Parathyroid adenoma (tissue), 2 donors: Measurements from ENCODE around the gene NT5DC3.

Source experiments
- H2AFZ ChIP-seq: fragments of 300-600 bp; sonication (generic); one replicate; pipeline ENCODE4 v1.7.0; 2017; ENCODE audit warnings: antibody characterized with exemption, mild to moderate bottlenecking
- H3K27ac ChIP-seq: fragments of 300-600 bp; sonication (generic); one replicate; pipeline ENCODE4 v1.7.0; 2017
- H3K27me3 ChIP-seq: fragments of 300-600 bp; sonication (generic); one replicate; pipeline ENCODE4 v1.7.0; 2017; ENCODE audit warnings: low read length; ENCODE audit not compliant: control insufficient read depth, insufficient read depth
- H3K36me3 ChIP-seq: fragments of 300-600 bp; sonication (generic); one replicate; pipeline ENCODE4 v1.7.0; 2017; ENCODE audit warnings: low read length; ENCODE audit not compliant: control insufficient read depth, insufficient read depth
- H3K4me1 ChIP-seq: fragments of 300-600 bp; sonication (generic); one replicate; pipeline ENCODE4 v1.7.0; 2017; ENCODE audit warnings: control low read depth
- H3K4me2 ChIP-seq: fragments of 300-600 bp; sonication (generic); one replicate; pipeline ENCODE4 v1.7.0; 2017; ENCODE audit warnings: low read length
- H3K4me3 ChIP-seq: fragments of 300-600 bp; sonication (generic); one replicate; pipeline ENCODE4 v1.7.0; 2017; ENCODE audit warnings: low read depth, low read length
- H3K79me2 ChIP-seq: fragments of 300-600 bp; sonication (generic); one replicate; pipeline ENCODE4 v1.7.0; 2017; ENCODE audit warnings: control low read depth
- H3K9ac ChIP-seq: fragments of 300-600 bp; sonication (generic); one replicate; pipeline ENCODE4 v1.7.0; 2017; ENCODE audit warnings: mild to moderate bottlenecking
- H3K9me3 ChIP-seq: fragments of 300-600 bp; sonication (generic); one replicate; pipeline ENCODE4 v1.7.0; 2017; ENCODE audit warnings: low read length; ENCODE audit not compliant: control insufficient read depth
- CTCF ChIP-seq: fragments of 300-600 bp; sonication (generic); IDR thresholded peaks from one replicate; pipeline ENCODE4 v1.7.0; 2017; ENCODE audit warnings: antibody characterized with exemption, mild to moderate bottlenecking
- donor health status: primary hyperparathyroidism.

The NT5DC3 gene

DNA sequence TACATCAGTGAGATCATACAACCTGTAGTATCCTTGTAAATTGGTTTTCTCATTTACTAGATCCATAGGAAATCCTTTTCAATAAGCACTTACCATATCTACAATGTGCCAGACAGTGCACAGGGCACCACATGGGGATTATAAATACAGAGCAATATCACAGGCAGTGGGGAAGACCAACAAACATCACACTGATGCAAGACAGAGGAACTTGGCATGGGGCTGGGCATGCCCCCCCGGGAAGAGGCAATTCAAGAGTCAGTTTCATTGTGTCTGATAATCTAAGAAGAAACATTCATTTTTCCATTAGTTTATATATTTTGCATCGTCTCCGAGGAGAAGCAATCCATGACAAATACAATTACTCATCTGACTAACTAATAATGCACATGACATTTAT, 16.2 kb downstream of the NT5DC3 start:
- Histone ChIP-seq H3K36me3 (no peaks in the 10 kb centered on the region), H3K79me2 (peaks cover 3% of the 10 kb centered on the region), H3K27me3 (no peaks in the 10 kb centered on the region), H3K9ac (no peak overlapping the region), H3K27ac (no peak overlapping the region), H3K9me3 (no peaks in the 10 kb centered on the region), H3K4me1 (peaks cover 3% of the 10 kb centered on the region), H3K4me3 (no peak overlapping the region), H3K4me2 (no peak overlapping the region), H2AFZ (no peak overlapping the region)
- no peak for TF ChIP-seq CTCF

GRCh38 chr12:103824290-103824689, 16.7 kb downstream of the NT5DC3 start:
- no peak overlapping the region for H3K4me3 ChIP-seq
- H3K4me1 ChIP-seq: peaks cover 3% of the 10 kb centered on the region
- no peak overlapping the region for H3K9ac ChIP-seq
- H3K27me3 ChIP-seq: no peaks in the 10 kb centered on the region
- H3K36me3 ChIP-seq: no peaks in the 10 kb centered on the region
- TF ChIP-seq CTCF: no peak
- no peaks in the 10 kb centered on the region for H3K9me3 ChIP-seq
- H3K4me2 ChIP-seq: no peak overlapping the region
- H3K27ac ChIP-seq: no peak overlapping the region
- H2AFZ ChIP-seq: no peak overlapping the region
- H3K79me2 ChIP-seq: peaks cover 3% of the 10 kb centered on the region

DNA sequence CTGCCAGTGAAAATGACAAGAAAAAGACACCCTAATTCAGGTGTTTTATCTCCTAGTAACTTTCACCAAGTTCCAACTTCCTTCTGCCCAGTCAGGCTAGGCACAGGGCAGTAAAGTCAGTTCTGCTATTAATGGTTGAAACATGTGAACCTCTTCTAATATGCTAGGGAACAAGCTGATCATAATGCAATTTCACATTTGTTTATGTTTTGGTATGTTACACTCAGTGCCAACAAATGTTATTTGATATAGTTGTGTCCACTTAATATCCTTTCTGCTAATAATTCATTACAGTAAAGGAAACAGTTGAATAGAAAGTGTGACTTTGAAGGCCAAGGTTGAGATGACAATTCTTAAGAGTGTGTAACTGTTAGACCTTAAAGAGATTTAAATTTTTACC, 17.2 kb downstream of the NT5DC3 start:
- Histone ChIP-seq H3K4me2 (no peak overlapping the region), H2AFZ (no peak overlapping the region), H3K36me3 (no peaks in the 10 kb centered on the region), H3K4me3 (no peak overlapping the region), H3K4me1 (peaks cover 3% of the 10 kb centered on the region), H3K79me2 (peaks cover 3% of the 10 kb centered on the region), H3K27me3 (no peaks in the 10 kb centered on the region), H3K9me3 (no peaks in the 10 kb centered on the region), H3K9ac (no peak overlapping the region), H3K27ac (no peak overlapping the region)
- TF ChIP-seq CTCF: no peak

- peaks cover 3% of the 10 kb centered on the region for H3K4me1 ChIP-seq
- no peak overlapping the region for H2AFZ ChIP-seq
- no peaks in the 10 kb centered on the region for H3K36me3 ChIP-seq
- H3K27ac ChIP-seq: no peak overlapping the region
- TF ChIP-seq CTCF: no peak
- peaks cover 3% of the 10 kb centered on the region for H3K79me2 ChIP-seq
- no peak overlapping the region for H3K4me3 ChIP-seq
- H3K9me3 ChIP-seq: no peaks in the 10 kb centered on the region
- no peak overlapping the region for H3K4me2 ChIP-seq
- no peak overlapping the region for H3K9ac ChIP-seq
- no peaks in the 10 kb centered on the region for H3K27me3 ChIP-seq
Observed at GRCh38 chr12:103821773-103822172, 19.3 kb downstream of the NT5DC3 start.

- H3K4me1 ChIP-seq: peaks cover 3% of the 10 kb centered on the region
- H3K79me2 ChIP-seq: peaks cover 3% of the 10 kb centered on the region
Observed at GRCh38 chr12:103820881-103821489, 20.0 kb downstream of the NT5DC3 start.

More at GRCh38 chr12:103820881-103821489, 20.0 kb downstream of the NT5DC3 start:
- Histone ChIP-seq H3K9ac (no peak overlapping the region), H3K4me3 (no peak overlapping the region), H3K9me3 (no peaks in the 10 kb centered on the region), H3K36me3 (no peaks in the 10 kb centered on the region), H3K4me2 (no peak overlapping the region), H3K27ac (no peak overlapping the region), H3K27me3 (no peaks in the 10 kb centered on the region), H2AFZ (no peak overlapping the region)
- TF ChIP-seq CTCF: no peak
